Spinal cord (tissue), 10 donors: Measurements from ENCODE around the gene COL6A1. TPM values are rescaled to one million over a fixed set of nuclear protein-coding genes. Genes with fewer than 3 reads are reported as not detected.
"Not testable (repeated sequence)": the region's sequence is repeated elsewhere in the genome, so short reads cannot be mapped to it uniquely, and the experiment has no call there.

Source experiments
- DNase-seq, 6 donors: peaks; one replicate each; pipeline versions ENCODE4 v3.0.0 to v3.0.0-alpha.2; 2013 to 2015; ENCODE audit warnings: low spot score in 6 of 6, low read depth in 4 of 6
- H3K27ac ChIP-seq: one replicate; pipeline ENCODE4 v1.5.1; 2013; ENCODE audit warnings: low read depth, low read length, control low read depth
- H3K27me3 ChIP-seq: one replicate; pipeline ENCODE4 v1.6.1; 2013; ENCODE audit warnings: low read length; ENCODE audit not compliant: control insufficient read depth, insufficient read depth
- H3K36me3 ChIP-seq: one replicate; pipeline ENCODE4 v1.6.1; 2013; ENCODE audit warnings: low read length; ENCODE audit not compliant: control insufficient read depth, insufficient read depth
- H3K4me1 ChIP-seq: one replicate; pipeline ENCODE4 v1.6.1; 2013; ENCODE audit warnings: low read length; ENCODE audit not compliant: control insufficient read depth, insufficient read depth
- H3K4me3 ChIP-seq: one replicate; pipeline ENCODE4 v1.5.1; 2013; ENCODE audit warnings: low read depth, low read length, control low read depth
- H3K9me3 ChIP-seq: one replicate; pipeline ENCODE4 v1.6.1; 2013; ENCODE audit warnings: low read length; ENCODE audit not compliant: control insufficient read depth, insufficient read depth
- WGBS: methylation state at CpG from one replicate; pipeline ENCODE4 v1.1.5; 2013; ENCODE audit warnings: missing lambda C conversion rate; ENCODE audit not compliant: insufficient coverage; 5-methylcytosine and 5-hydroxymethylcytosine counted together
- polyA plus RNA-seq, 2 donors: library from polyadenylated mRNA; unstranded; fragments of 120-200 nt; gene quantifications; one replicate each; pipeline ENCODE4 v1.2.1, GENCODE V29; 2013; ENCODE audit not compliant: insufficient read length in 2 of 2
- total RNA-seq, 2 donors: library from RNA; depleted of rRNA in 1 of 2; stranded (reverse); fragments of 120-200 nt in 1 of 2; fragments of >200 nt in 1 of 2; gene quantifications; one replicate each; pipeline versions ENCODE4 v1.2.3 to v1.2.4, GENCODE V29; 2013 to 2014
- donor health status: healthy.

Gene COL6A1
- total and polyA plus RNA-seq, 4 donors, result 156 to 316 (median 250) TPM

DNA sequence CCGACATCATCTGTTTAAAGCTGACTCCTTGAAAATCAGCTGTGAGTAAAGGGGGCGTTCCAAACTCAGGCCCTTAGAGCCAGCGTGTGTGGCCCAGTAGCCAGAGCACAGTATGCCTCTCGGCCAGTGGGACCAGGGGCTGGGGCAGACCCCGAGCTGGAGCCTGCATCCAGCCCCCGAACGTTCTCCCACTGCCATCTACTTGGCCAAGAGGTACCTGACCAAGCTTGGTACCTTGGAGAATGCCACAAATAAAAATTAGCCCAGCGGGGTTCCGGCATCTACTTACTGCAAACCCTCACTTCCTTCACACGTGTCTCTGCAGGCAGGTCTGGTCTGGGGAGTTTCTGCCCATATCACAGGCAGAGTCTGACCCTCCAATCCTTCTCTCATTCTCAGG is 59.6 kb downstream of the COL6A1 start:
- Histone ChIP-seq H3K4me1 (peaks cover 16% of the 10 kb centered on the region), H3K27ac (no peak overlapping the region), H3K36me3 (no peaks in the 10 kb centered on the region), H3K4me3 (no peak overlapping the region), H3K9me3 (no peaks in the 10 kb centered on the region), H3K27me3 (no peaks in the 10 kb centered on the region)
- DNase-seq, result no peak
- WGBS, result 75% methylated on average over 10 of the region's 10 CpGs

DNA sequence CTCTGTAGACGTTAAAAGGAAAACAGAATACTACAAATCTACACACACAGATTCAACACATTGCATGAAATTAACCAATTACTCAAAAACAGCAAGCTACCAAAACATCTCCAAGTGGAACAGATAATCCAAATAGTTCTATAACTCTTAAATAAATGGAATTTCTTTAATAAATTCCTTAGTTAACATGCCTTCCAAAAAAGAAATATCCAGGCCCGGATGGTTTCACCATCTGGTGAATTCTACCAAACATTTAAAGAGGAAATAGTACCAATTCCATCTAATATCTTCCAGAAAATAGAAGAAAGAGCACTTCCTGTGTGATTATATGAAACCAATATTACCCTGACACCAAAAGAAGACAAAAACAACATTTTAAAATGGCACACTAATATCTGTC is 63.6 kb downstream of the COL6A1 start:
- no peak for DNase-seq
- WGBS, result no CpG with 5 or more reads among the region's 2 CpGs
- no peaks in the 10 kb centered on the region for H3K9me3 ChIP-seq
- H3K27ac ChIP-seq, result no peak overlapping the region
- H3K4me1 ChIP-seq, result peaks cover 14% of the 10 kb centered on the region
- H3K36me3 ChIP-seq, result no peaks in the 10 kb centered on the region
- H3K27me3 ChIP-seq, result no peaks in the 10 kb centered on the region
- no peak overlapping the region for H3K4me3 ChIP-seq

DNA sequence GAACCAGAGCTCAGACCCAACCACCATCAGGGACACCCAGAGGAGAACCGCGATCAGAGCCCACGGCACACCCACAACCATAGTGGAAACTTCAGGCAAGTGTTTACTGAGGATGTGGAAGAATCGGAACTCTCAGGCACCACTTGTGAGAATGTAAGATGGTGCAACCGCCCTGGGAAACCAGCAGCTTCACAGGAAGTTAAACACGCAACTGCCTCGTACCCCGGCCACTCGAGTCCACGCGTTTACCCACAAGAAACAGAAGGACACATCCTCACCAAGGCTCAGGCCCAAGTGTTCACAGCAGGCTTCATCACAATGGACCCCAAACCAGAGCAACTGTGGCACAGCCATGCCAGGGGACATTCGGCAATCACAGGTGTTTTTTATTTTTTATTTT is 64.9 kb downstream of the COL6A1 start:
- Histone ChIP-seq H3K4me1 (peaks cover 18% of the 10 kb centered on the region), H3K27me3 (no peaks in the 10 kb centered on the region), H3K9me3 (no peaks in the 10 kb centered on the region), H3K4me3 (no peak overlapping the region), H3K27ac (no peak overlapping the region), H3K36me3 (no peaks in the 10 kb centered on the region)
- WGBS, result 89% methylated on average over 9 of the region's 12 CpGs
- DNase-seq, result no peak

DNA sequence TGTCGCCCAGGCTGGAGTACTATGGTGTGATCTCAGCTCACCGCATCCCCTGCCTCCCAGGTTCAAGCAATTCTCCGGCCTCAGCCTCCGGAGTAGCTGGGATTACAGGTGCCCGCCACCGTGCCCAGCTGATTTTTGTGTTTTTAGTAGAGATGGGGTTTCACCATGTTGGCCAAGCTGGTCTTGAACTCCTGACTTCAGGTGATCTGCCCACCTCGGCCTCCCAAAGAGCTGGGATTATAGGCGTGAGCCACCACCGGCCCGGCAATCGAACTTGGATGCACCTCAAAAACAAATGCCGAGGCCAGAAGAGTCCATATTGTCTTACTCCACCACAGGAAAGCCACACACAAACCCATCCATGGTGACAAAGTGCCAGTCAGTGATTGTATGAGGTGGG is 65.3 kb downstream of the COL6A1 start:
- not testable (repeated sequence) for H3K4me3 ChIP-seq, H3K9me3 ChIP-seq, H3K36me3 ChIP-seq, DNase-seq, H3K27me3 ChIP-seq, H3K27ac ChIP-seq
- H3K4me1 ChIP-seq, result peaks cover 18% of the 10 kb centered on the region
- WGBS, result 94% methylated on average over 7 of the region's 12 CpGs

DNA sequence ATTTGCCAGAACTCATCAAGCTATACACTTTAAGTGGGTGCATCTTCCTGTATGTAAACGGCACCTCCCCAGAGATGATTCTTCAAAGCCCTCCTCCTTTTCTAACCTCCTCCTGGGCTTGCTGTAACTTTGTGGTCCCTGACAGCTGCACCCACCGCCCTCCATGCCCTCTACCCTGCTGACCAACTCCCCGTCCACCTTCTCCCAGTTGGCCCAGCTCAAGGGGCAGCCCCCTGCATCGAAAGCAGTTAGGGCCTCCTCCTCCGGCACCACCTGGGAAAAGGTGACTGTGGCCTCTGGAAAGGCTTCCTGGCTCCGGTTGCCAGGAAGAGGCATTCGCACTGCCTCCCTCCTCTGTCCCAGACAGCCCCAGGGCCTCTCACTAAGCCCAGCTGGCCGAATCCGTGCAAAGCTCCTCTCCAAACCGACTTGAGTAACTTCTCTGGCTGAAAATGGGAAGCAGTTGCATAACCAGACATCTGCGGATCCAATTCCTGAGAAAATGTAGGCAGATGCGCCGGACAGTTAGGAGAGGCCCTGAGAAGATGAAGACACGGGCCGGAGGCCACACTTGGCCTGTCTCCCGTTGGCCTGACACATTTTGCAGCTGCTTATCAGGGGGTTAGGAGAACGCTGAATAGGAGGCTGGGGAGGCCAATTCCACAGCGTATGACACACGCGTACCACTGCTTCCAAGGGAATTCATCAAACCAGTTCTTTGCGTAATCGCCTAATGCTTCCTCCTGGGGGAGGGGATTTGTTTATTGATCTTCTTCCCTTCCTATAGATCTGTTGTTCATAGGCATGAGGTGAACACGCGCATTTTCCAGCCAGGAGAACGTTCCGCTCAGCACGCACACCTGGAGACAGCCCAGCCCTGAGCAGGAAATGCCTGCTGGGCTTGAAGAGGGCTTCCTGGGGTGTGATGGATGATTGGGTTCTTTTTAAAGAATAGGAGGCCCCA is 67.6 kb downstream of the COL6A1 start:
- peak overlapping the region; percentile 89 for H3K27ac ChIP-seq
- H3K9me3 ChIP-seq, result no peaks in the 10 kb centered on the region
- no peaks in the 10 kb centered on the region for H3K27me3 ChIP-seq
- H3K36me3 ChIP-seq, result no peaks in the 10 kb centered on the region
- H3K4me3 ChIP-seq, result no peak overlapping the region
- 54% methylated on average over 17 of the region's 27 CpGs for WGBS
- H3K4me1 ChIP-seq, result peaks cover 18% of the 10 kb centered on the region
- peak in 2 of 6 donors; percentile 10 to 72 for DNase-seq

DNA sequence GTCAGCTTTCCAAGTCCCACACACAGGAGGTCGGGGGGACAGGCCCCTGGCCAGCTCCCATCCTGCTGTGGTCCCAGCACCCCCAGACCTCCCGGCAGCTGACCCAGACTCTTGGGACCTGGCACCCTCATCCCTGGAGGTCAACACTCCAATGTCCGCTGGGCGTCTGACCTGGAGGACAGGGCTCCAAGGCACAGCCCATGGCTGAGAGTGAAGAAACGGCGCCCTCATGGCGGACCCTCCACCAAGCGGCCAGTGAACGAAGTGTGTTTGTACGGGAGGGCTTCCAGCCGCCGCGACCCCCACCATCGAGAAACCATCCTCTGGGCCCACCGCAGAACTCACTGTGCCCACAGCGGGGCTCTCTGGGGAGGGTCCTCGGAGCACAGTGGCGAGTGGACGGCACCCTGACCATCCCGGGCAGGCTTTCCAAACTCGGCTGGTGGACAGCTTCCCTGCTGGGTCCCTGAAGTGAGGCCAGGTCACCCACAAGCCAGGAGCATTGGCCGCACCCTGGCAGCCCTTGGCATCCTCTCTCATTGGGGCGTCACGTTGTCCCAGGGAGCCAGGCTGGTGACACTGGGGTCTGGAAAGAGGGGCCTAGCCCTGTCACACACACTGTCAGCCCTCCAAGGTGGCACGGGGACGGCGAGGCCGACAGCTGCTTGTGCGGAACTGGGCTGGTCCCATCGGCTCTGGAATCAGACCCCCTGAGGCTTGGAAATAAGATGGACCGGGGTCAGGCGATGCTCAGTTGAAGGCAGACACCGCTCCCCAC is 68.5 kb downstream of the COL6A1 start:
- Histone ChIP-seq H3K36me3 (no peaks in the 10 kb centered on the region), H3K27ac (peak overlapping the region; percentile 89), H3K4me3 (no peak overlapping the region), H3K27me3 (no peaks in the 10 kb centered on the region), H3K4me1 (peaks cover 18% of the 10 kb centered on the region), H3K9me3 (no peaks in the 10 kb centered on the region)
- WGBS, result 89% methylated on average over 33 of the region's 33 CpGs
- no peak for DNase-seq

DNA sequence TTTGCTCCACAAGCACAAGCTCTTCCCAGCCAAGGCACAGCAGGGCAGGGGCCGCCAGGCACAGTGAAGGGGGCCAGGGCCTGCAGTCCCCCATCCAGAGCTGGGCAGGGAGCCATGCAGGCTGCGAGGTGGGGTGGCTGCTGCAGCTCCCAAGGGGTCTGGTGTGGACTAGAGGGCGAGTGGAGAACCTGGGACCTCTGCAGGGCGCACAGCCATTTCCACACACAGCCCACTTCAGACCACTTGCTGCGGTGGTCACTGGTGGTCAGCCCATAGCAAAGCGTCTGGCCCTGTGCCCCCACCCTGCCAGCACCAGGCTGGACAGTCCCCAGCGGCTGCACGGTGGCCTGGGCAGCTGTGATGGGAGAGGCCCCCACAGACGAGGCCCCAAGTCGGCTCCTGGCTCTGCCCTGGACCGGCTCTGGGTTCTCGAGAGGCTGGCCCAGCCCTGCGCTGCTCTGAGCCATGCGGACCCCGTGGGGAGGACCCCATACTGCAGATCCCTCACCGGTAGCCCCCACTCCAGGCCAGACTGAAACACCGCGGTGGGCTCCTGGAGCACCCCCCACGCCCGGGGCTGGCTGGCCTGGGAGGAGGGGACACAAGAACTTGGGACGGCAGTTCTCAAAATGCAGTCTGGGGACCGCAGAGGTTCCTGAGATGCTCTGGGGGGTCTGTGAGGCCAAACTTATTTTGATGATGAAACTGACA is 69.3 kb downstream of the COL6A1 start:
- Histone ChIP-seq H3K4me1 (peaks cover 23% of the 10 kb centered on the region), H3K4me3 (no peak overlapping the region), H3K27ac (no peak overlapping the region), H3K36me3 (no peaks in the 10 kb centered on the region), H3K9me3 (no peaks in the 10 kb centered on the region), H3K27me3 (no peaks in the 10 kb centered on the region)
- no peak for DNase-seq
- WGBS, result 87% methylated on average over 22 of the region's 22 CpGs

DNA sequence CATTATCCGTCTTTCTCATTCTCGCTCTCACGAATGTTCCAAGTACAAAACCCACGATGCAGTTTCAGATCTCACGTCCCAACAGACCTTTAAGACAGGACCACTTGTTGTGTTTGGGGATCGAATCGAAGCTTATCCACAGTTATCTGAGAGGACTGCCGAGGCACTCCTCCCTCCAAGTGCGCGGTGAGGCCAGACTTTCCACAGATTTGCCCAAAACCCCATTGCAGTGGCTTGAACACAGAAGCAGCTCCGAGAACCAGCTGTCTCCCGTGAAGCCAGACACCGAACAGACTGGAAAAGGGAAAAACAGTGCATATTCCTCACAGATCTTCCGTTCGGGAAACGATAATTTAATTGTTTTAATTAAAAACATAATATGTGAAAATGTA is 69.8 kb downstream of the COL6A1 start:
- 74% methylated on average over 10 of the region's 16 CpGs for WGBS
- peaks cover 28% of the 10 kb centered on the region for H3K4me1 ChIP-seq
- H3K27ac ChIP-seq, result no peak overlapping the region
- H3K36me3 ChIP-seq, result no peaks in the 10 kb centered on the region
- no peak for DNase-seq
- no peak overlapping the region for H3K4me3 ChIP-seq
- H3K27me3 ChIP-seq, result no peaks in the 10 kb centered on the region
- H3K9me3 ChIP-seq, result no peaks in the 10 kb centered on the region

DNA sequence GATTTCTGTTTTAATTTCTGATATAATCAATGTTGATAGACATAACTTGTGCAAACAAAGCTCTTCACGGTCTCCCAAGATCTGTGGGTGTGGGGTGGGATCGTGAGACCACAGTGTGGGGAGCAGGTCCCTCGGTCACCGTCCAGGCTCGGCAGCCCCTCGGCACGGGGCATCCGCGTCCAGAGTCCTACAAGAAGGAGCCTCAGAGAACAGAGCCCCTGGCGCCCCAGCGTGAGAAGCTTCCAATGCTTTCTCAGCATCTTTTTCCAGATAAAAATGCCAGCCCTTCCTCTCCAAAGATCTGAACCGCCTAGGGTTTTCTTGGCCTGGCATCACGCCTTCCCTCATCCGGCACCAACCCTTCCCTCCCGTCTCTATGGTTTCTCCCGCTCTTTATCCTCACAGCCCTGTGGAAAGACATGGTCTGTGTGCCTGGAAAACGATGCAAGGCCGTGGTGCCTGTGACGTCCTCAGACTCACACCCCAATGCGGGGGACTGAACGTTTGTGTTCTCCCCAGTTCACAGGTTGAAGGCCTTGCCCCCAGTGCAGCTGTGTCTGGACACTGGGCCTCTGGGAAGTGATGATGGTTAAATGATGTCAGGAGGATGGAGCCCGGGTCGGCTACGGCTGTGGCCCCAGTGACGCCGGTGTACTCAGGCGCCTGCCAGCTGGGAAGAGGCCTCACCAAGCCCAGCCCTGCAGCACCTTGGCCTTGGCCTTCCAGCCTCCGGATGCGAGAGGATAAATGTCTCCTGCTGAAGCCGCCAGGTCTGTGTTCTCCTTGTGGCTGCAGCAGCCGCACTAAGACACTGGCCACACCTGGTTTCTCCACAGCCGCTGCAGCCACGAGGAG is 70.5 kb downstream of the COL6A1 start:
- no peak overlapping the region for H3K27ac ChIP-seq
- H3K4me1 ChIP-seq, result peaks cover 35% of the 10 kb centered on the region
- no peaks in the 10 kb centered on the region for H3K9me3 ChIP-seq
- peaks cover 2% of the 10 kb centered on the region for H3K27me3 ChIP-seq
- no peak for DNase-seq
- H3K4me3 ChIP-seq, result no peak overlapping the region
- H3K36me3 ChIP-seq, result no peaks in the 10 kb centered on the region
- WGBS, result 92% methylated on average over 33 of the region's 33 CpGs
